Neural cell (in vitro differentiated cells): ENCODE measurements around the gene CA12. TPM values are rescaled to one million over a fixed set of nuclear protein-coding genes. Genes with fewer than 3 reads are reported as not detected.

Experiments used
- H2AFZ ChIP-seq: fragments of 200-600, 300-800 bp; sonication (generic), shearing (Covaris generic); 2 replicates; pipeline ENCODE4 v1.6.0; 2014; ENCODE audit warnings: low read depth, mild to moderate bottlenecking, antibody characterized with exemption, low read length, moderate library complexity
- H3F3A ChIP-seq: fragments of 200-600 bp; shearing (Covaris generic); 2 replicates; pipeline ENCODE4 v1.6.1; 2016; ENCODE audit warnings: mild to moderate bottlenecking, moderate library complexity, mixed read lengths, antibody characterized with exemption, low read length; ENCODE audit not compliant: insufficient read depth, poor library complexity, severe bottlenecking
- H3K27ac ChIP-seq: fragments of 200-600, 300-800 bp; sonication (generic), shearing (Covaris generic); 2 replicates; pipeline ENCODE4 v1.5.1; 2014; ENCODE audit warnings: mild to moderate bottlenecking, low read length, moderate library complexity
- H3K27me3 ChIP-seq: fragments of 300-800, 200-600 bp; sonication (generic), shearing (Covaris generic); 2 replicates; pipeline ENCODE4 v1.6.0; 2014; ENCODE audit warnings: mild to moderate bottlenecking, low read depth, low read length, moderate library complexity; ENCODE audit not compliant: insufficient read depth
- H3K36me3 ChIP-seq: fragments of 300-800, 200-600 bp; sonication (generic), shearing (Covaris generic); 2 replicates; pipeline ENCODE4 v1.5.1; 2014; ENCODE audit warnings: mild to moderate bottlenecking, antibody characterized with exemption, low read length, moderate library complexity; ENCODE audit not compliant: insufficient read depth
- H3K4me2 ChIP-seq: fragments of 300-800, 200-600 bp; sonication (generic), shearing (Covaris generic); 2 replicates; pipeline ENCODE4 v1.6.0; 2014; ENCODE audit warnings: mild to moderate bottlenecking, low read length
- H3K4me3 ChIP-seq: fragments of 300-800, 200-600 bp; sonication (generic), shearing (Covaris generic); 2 replicates; pipeline ENCODE4 v1.5.1; 2014; ENCODE audit warnings: mild to moderate bottlenecking, low read length, moderate library complexity
- H3K79me2 ChIP-seq: fragments of 200-600 bp; shearing (Covaris generic); replicated peaks from 2 replicates; pipeline ENCODE4 v1.6.0; 2014; ENCODE audit warnings: mild to moderate bottlenecking, low read length, moderate library complexity; ENCODE audit not compliant: insufficient read depth
- H3K9ac ChIP-seq: fragments of 300-800, 200-600 bp; sonication (generic), shearing (Covaris generic); 2 replicates; pipeline ENCODE4 v1.6.1; 2016; ENCODE audit warnings: mild to moderate bottlenecking, low read length, mixed read lengths
- H3K9me2 ChIP-seq: fragments of 200-600 bp; shearing (Covaris generic); 2 replicates; pipeline ENCODE4 v1.6.1; 2016; ENCODE audit warnings: mild to moderate bottlenecking, low read length, mixed read lengths; ENCODE audit not compliant: insufficient read depth
- H3K9me3 ChIP-seq: fragments of 200-600, 300-800 bp; sonication (generic), shearing (Covaris generic); 2 replicates; pipeline ENCODE4 v1.6.1; 2016; ENCODE audit warnings: mild to moderate bottlenecking, mixed run types, low read length, moderate library complexity, mixed read lengths
- H4K20me1 ChIP-seq: fragments of 200-600 bp; shearing (Covaris generic); 2 replicates; pipeline ENCODE4 v1.6.1; 2016; ENCODE audit warnings: mild to moderate bottlenecking, mixed run types; ENCODE audit not compliant: insufficient read depth
- CTCF ChIP-seq: fragments of 450-650 bp; IDR thresholded peaks from 2 replicates; pipeline ENCODE4 v1.5.1; 2014; ENCODE audit warnings: antibody characterized with exemption, mild to moderate bottlenecking, moderate library complexity; ENCODE audit not compliant: poor library complexity, severe bottlenecking
- EP300 ChIP-seq: fragments of 450-650 bp; conservative IDR thresholded peaks from 2 replicates; pipeline ENCODE4 v1.6.1; 2014; ENCODE audit warnings: antibody characterized with exemption, mild to moderate bottlenecking, moderate library complexity; ENCODE audit not compliant: poor library complexity, severe bottlenecking
- EZH2 ChIP-seq: fragments of 200-600, 300-800 bp; shearing (Covaris generic), sonication (generic); IDR thresholded peaks from 2 replicates; pipeline ENCODE4 v1.6.1; 2014; ENCODE audit warnings: antibody characterized with exemption, low read length, borderline replicate concordance, mild to moderate bottlenecking; ENCODE audit not compliant: insufficient read depth, poor library complexity, severe bottlenecking
- MXI1 ChIP-seq: fragments of 450-650 bp; conservative IDR thresholded peaks from 2 replicates; pipeline ENCODE4 v1.6.1; 2014; ENCODE audit warnings: antibody characterized with exemption, mild to moderate bottlenecking; ENCODE audit not compliant: poor library complexity, severe bottlenecking
- POLR2AphosphoS5 ChIP-seq: IDR thresholded peaks from 2 replicates; pipeline ENCODE4 v1.6.1; 2012
- RAD21 ChIP-seq: fragments of 450-650 bp; conservative IDR thresholded peaks from 2 replicates; pipeline ENCODE4 v1.6.1; 2014; ENCODE audit warnings: antibody characterized with exemption, mild to moderate bottlenecking, moderate library complexity
- REST ChIP-seq: IDR thresholded peaks from 2 replicates; pipeline ENCODE4 v1.6.1; 2012; ENCODE audit warnings: borderline replicate concordance
- SMC3 ChIP-seq: fragments of 450-650 bp; conservative IDR thresholded peaks from 2 replicates; pipeline ENCODE4 v1.6.1; 2014; ENCODE audit warnings: antibody characterized with exemption, mild to moderate bottlenecking, moderate library complexity; ENCODE audit not compliant: poor library complexity
- polyA plus RNA-seq: library from polyadenylated mRNA; depleted of rRNA; stranded (reverse); fragments of >200 nt; gene quantifications from 2 replicates; pipeline ENCODE4 v1.2.3, GENCODE V29; 2014

Gene CA12
- polyA plus RNA-seq, 1 donor from 2014 or later, result 0.11 TPM

- H3K27ac ChIP-seq, result no peak overlapping the region
- H3K27me3 ChIP-seq, result no peaks in the 10 kb centered on the region
- no peak overlapping the region for H3K9ac ChIP-seq
- H3K36me3 ChIP-seq, result no peaks in the 10 kb centered on the region
- H3K9me2 ChIP-seq, result no peaks in the 10 kb centered on the region
- no peaks in the 10 kb centered on the region for H3F3A ChIP-seq
- H3K79me2 ChIP-seq, result no peaks in the 10 kb centered on the region
- no peak overlapping the region for H3K4me3 ChIP-seq
- TF ChIP-seq SMC3 (no peak), POLR2AphosphoS5 (no peak), CTCF (no peak), MXI1 (no peak)
- no peaks in the 10 kb centered on the region for H3K9me3 ChIP-seq
- H4K20me1 ChIP-seq, result no peaks in the 10 kb centered on the region
- no peak overlapping the region for H3K4me2 ChIP-seq
- no peak overlapping the region for H2AFZ ChIP-seq
Observed at GRCh38 chr15:63332367-63333124, 49.1 kb downstream of the CA12 start.

- no peaks in the 10 kb centered on the region for H3K36me3 ChIP-seq
- H2AFZ ChIP-seq, result no peak overlapping the region
- no peak overlapping the region for H3K27ac ChIP-seq
- H3K27me3 ChIP-seq, result no peaks in the 10 kb centered on the region
- no peaks in the 10 kb centered on the region for H3K79me2 ChIP-seq
- no peaks in the 10 kb centered on the region for H3K9me3 ChIP-seq
- no peak for TF ChIP-seq EZH2
- H3K9ac ChIP-seq, result no peak overlapping the region
- no peak overlapping the region for H3K4me3 ChIP-seq
- H4K20me1 ChIP-seq, result no peaks in the 10 kb centered on the region
- no peak overlapping the region for H3K4me2 ChIP-seq
- no peaks in the 10 kb centered on the region for H3F3A ChIP-seq
- no peaks in the 10 kb centered on the region for H3K9me2 ChIP-seq
Observed at GRCh38 chr15:63331456-63331855, 50.2 kb downstream of the CA12 start.

GRCh38 chr15:63330926-63331325 lies 50.7 kb downstream of the CA12 start:
- Histone ChIP-seq H4K20me1 (no peaks in the 10 kb centered on the region), H3K27ac (no peak overlapping the region), H3K79me2 (no peaks in the 10 kb centered on the region), H3K9ac (no peak overlapping the region), H3K4me3 (no peak overlapping the region), H3K9me3 (no peaks in the 10 kb centered on the region), H2AFZ (no peak overlapping the region), H3K36me3 (no peaks in the 10 kb centered on the region), H3K9me2 (no peaks in the 10 kb centered on the region), H3F3A (no peaks in the 10 kb centered on the region), H3K27me3 (no peaks in the 10 kb centered on the region), H3K4me2 (no peak overlapping the region)
- no peak for TF ChIP-seq POLR2AphosphoS5

- no peaks in the 10 kb centered on the region for H3K9me2 ChIP-seq
- H2AFZ ChIP-seq, result no peak overlapping the region
- H3K27me3 ChIP-seq, result no peaks in the 10 kb centered on the region
- no peaks in the 10 kb centered on the region for H3K79me2 ChIP-seq
- no peak overlapping the region for H3K27ac ChIP-seq
- no peak overlapping the region for H3K4me3 ChIP-seq
- H3K4me2 ChIP-seq, result no peak overlapping the region
- no peaks in the 10 kb centered on the region for H3K36me3 ChIP-seq
- H3K9ac ChIP-seq, result no peak overlapping the region
- H3K9me3 ChIP-seq, result no peaks in the 10 kb centered on the region
- H4K20me1 ChIP-seq, result no peaks in the 10 kb centered on the region
- H3F3A ChIP-seq, result no peaks in the 10 kb centered on the region
- TF ChIP-seq RAD21, result no peak
- TF ChIP-seq REST, result no peak
- no peak for TF ChIP-seq POLR2AphosphoS5
- TF ChIP-seq SMC3, result no peak
- no peak for TF ChIP-seq EP300
- TF ChIP-seq CTCF, result no peak
- no peak for TF ChIP-seq MXI1
Observed at GRCh38 chr15:63329567-63330350, 51.9 kb downstream of the CA12 start.
